Bronchial epithelial cell (primary cell): ENCODE results near the gene VIPR1. TPM values are rescaled to one million over a fixed set of nuclear protein-coding genes. Genes with fewer than 3 reads are reported as not detected.

ENCODE experiments used
- DNase-seq: peaks from one replicate; pipeline ENCODE4 v3.0.0-alpha.2; 2010; ENCODE audit warnings: low read depth
- FAIRE-seq: peaks from 2 replicates; lab custom pipeline; 2011; peaks lifted over from hg19 to GRCh38; lab: Jason Lieb, UNC
- H3K27me3 ChIP-seq: 2 replicates; pipeline ENCODE4 v1.5.1; 2011; ENCODE audit warnings: low read length; ENCODE audit not compliant: control insufficient read depth, insufficient read depth
- H3K36me3 ChIP-seq: 2 replicates; pipeline ENCODE4 v1.5.1; 2011; ENCODE audit warnings: low read length; ENCODE audit not compliant: control insufficient read depth, insufficient read depth
- H3K4me3 ChIP-seq: 2 replicates; pipeline ENCODE4 v1.5.1; 2011; ENCODE audit warnings: mild to moderate bottlenecking, low read depth, low read length, control low read depth
- total RNA-seq: library from RNA; depleted of rRNA; stranded (reverse); fragments of >200 nt; gene quantifications from 2 replicates; pipeline ENCODE4 v1.2.1, GENCODE V29; 2014
- TF ChIP-seq, protein P1 (sequence below): IDR thresholded peaks from 2 replicates; pipeline ENCODE4 v1.5.1; 2011; ENCODE audit warnings: mild to moderate bottlenecking, moderate library complexity, low read length, control low read depth, inconsistent platforms; ENCODE audit not compliant: insufficient read depth, severe bottlenecking

The VIPR1 gene
- total RNA-seq, 1 donor from 2014 or later = 5.8 TPM

DNA sequence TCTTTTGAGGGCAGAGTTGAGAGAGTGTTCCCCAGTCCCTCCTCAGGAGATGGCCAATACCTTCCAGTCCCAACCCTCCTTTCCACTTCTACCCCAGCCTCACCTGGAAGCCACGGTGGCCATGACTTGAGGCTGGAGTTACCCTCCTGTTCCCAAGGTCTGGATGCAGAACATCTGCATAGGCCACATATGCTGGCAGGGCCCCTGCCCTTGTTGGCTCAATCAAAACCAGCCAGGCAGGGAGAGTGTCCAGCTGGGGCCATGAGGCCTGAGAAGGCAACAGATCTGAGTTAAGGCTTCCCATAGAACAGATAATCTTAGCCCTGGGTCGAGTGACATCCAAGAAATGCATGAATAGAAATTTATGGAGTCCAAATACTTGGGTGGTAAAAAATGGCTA, 23.6 kb upstream of the VIPR1 start:
- TF ChIP-seq, protein P1, sequence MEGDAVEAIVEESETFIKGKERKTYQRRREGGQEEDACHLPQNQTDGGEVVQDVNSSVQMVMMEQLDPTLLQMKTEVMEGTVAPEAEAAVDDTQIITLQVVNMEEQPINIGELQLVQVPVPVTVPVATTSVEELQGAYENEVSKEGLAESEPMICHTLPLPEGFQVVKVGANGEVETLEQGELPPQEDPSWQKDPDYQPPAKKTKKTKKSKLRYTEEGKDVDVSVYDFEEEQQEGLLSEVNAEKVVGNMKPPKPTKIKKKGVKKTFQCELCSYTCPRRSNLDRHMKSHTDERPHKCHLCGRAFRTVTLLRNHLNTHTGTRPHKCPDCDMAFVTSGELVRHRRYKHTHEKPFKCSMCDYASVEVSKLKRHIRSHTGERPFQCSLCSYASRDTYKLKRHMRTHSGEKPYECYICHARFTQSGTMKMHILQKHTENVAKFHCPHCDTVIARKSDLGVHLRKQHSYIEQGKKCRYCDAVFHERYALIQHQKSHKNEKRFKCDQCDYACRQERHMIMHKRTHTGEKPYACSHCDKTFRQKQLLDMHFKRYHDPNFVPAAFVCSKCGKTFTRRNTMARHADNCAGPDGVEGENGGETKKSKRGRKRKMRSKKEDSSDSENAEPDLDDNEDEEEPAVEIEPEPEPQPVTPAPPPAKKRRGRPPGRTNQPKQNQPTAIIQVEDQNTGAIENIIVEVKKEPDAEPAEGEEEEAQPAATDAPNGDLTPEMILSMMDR = no peak
- H3K27me3 ChIP-seq = no peaks in the 10 kb centered on the region
- no peaks in the 10 kb centered on the region for H3K36me3 ChIP-seq
- FAIRE-seq (no peak), DNase-seq (no peak)
- H3K4me3 ChIP-seq = no peak overlapping the region

DNA sequence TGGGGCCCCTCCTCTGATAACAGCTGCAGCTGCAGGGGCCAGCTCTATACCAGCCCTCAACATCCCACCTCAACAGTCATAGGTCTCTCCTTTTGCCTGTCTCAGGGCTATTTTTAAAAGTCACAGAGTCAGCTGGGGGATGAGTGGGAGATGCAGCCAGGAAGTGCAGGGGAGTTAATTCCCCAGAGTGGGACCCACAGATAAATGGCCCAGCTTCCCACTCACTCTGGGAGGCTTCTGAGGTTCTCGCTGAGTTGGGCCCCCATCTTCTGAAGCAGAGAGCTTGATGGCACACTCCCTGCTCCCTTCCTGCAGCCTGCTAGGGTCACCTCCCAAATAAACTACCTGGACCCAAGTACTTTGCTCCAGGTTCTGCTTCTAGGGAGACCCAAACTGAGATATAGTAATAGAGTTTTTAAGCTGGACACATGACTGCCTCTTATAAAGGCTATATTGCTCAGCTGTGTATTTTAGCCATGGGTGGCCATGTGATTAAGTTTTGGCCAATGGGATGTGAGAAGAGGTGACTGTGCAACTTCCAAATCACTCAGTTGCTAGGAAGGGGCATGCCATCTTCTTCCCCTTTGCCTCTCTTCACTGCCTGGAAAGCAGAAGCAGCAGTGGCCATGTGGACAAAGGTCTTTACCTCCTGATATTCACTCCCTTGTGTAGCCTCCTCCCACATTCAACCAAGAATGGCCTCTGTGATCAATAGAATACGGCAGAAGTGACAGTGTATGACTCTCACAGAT, 15.5 kb upstream of the VIPR1 start:
- no peaks in the 10 kb centered on the region for H3K36me3 ChIP-seq
- DNase-seq (no peak), FAIRE-seq (no peak)
- TF ChIP-seq, protein P1 = no peak
- no peak overlapping the region for H3K4me3 ChIP-seq
- H3K27me3 ChIP-seq = no peaks in the 10 kb centered on the region

DNA sequence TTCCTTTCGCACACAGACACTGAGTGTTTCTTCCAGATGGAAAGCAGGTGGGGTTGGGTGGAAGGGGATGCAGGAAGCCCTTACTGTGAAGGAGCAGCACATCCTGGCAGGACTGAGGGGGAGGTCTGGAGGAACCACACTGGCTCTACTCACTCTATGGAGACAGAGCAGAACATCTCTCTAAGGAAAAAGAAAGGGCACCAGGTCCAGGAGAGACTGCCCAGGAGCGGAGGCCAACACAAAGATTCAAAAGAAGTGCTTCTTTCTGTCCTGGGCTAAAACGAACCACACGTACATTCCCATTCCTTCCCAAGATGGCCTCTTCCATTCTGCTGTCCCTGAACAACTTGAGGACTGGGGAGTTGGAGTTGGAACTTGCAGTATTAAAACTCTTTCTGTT, 13.8 kb upstream of the VIPR1 start:
- DNase-seq = no peak
- Histone ChIP-seq H3K4me3 (no peak overlapping the region), H3K36me3 (no peaks in the 10 kb centered on the region), H3K27me3 (no peaks in the 10 kb centered on the region)
- peak; percentile 40 for FAIRE-seq
- TF ChIP-seq, protein P1 = no peak

DNA sequence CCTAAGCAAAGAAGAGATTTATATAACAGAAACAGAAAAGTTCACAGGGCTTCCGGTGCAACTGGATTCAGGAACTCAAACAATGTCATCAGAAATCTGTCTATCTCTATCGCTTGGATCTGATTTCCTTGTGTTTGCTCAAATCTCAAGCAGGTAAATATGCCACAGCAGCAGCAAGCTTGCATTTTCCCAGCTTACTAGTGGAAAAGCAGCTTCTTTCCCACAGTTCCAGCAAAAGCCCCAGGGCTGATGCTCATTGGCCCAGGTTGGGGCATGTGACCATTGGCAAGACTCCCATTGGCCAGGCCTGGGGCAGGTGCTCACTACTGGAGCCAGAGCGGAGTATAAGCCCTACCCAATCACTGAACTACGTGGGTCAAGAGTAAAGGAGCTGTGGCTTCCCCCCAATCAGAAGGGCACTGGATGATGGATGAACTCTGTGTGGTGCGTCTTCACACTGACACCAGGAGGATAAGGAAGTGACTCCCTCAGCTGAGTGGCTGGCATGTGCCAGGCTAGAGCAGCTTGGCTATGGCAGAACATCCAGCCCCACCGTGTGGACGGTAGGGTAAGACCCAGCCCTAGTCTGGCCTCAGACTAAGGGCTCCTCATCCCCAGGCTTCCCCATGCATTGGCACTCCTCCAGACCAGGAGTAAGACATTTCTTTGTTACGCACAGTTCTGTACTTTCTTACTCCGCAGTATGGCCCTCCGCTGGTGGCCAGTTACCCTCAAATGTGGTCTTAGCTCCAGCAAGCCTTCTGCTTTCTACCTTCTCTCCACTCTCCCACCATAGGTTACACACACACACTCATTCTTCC, 13.1 kb upstream of the VIPR1 start:
- Histone ChIP-seq H3K4me3 (no peak overlapping the region), H3K27me3 (no peaks in the 10 kb centered on the region), H3K36me3 (no peaks in the 10 kb centered on the region)
- DNase-seq (no peak), FAIRE-seq (no peak)
- TF ChIP-seq, protein P1 = no peak

DNA sequence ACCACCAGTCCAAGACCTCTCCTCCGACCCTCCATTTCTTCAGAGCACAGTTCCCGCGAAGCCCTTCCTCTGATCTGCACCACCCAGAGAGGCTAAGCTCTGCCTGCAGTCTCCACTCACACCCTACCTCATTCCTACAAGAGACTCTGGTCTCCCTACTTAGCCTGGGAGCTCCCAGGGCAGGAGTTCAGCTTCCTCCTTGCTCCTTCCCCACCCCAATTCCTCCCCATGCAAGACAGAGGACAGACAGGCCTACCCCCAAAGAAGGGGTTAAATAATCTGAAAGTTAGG, 12.6 kb upstream of the VIPR1 start:
- TF ChIP-seq, protein P1 = no peak
- FAIRE-seq = no peak
- no peak overlapping the region for H3K4me3 ChIP-seq
- no peaks in the 10 kb centered on the region for H3K36me3 ChIP-seq
- DNase-seq = no peak
- H3K27me3 ChIP-seq = no peaks in the 10 kb centered on the region

DNA sequence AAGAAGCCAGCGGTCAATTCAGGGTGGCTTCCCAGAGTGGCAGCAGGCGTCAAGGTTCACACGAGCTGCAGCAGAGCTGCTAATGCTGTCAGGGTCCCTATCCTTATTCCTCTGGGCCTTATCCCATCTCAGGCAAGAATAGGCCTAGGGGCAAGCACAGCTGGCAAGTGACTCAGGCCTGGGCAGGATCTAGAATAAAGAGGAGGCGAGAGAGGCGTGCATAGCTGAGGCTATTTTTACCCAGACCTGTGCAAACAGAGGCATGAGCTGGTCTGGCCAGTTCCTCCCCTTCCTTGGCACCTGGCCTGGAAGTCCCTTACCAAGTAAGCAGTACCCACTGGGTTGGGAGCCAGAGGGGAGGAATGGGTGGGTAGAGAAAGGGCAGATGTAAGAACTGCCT, 12.2 kb upstream of the VIPR1 start:
- Histone ChIP-seq H3K27me3 (no peaks in the 10 kb centered on the region), H3K36me3 (no peaks in the 10 kb centered on the region), H3K4me3 (no peak overlapping the region)
- TF ChIP-seq, protein P1 = no peak
- FAIRE-seq = peak; percentile 62
- peak; percentile 90 for DNase-seq
